HEK293T (cell line): ENCODE measurements around the gene MAPK8IP3.

Experiments
- CTCF ChIA-PET: fragments of 350-600 bp; formaldehyde crosslinking; extraction: SDS; loops from one replicate; lab custom pipeline; 2021; ENCODE audit warnings: antibody characterized with exemption, inconsistent platforms; lab: Yijun Ruan, JAX
- POLR2A ChIA-PET: fragments of 350-600 bp; formaldehyde crosslinking; extraction: SDS; loops from one replicate; lab custom pipeline; 2020; ENCODE audit warnings: antibody characterized with exemption, inconsistent platforms; lab: Yijun Ruan, JAX
- DNase-seq: peaks from one replicate; pipeline ENCODE4 v3.0.0; 2012; ENCODE audit warnings: mixed read lengths; ENCODE audit errors: extremely low spot score
- ARNT ChIP-seq: fragments of 450-650 bp; IDR thresholded peaks from 2 replicates; pipeline ENCODE4 v1.6.1; 2017; ENCODE audit warnings: mild to moderate bottlenecking
- BHLHE40 ChIP-seq: fragments of 450-650 bp; IDR thresholded peaks from 2 replicates; pipeline ENCODE4 v1.6.1; 2016; ENCODE audit warnings: mild to moderate bottlenecking, moderate library complexity, borderline replicate concordance
- CTBP1 ChIP-seq: fragments of 450-650 bp; IDR thresholded peaks from 2 replicates; pipeline ENCODE4 v1.6.1; 2016; ENCODE audit warnings: borderline replicate concordance
- ELF4 ChIP-seq: fragments of 450-650 bp; IDR thresholded peaks from 2 replicates; pipeline ENCODE4 v1.6.1; 2017; ENCODE audit warnings: antibody characterized with exemption
- FOXA1 ChIP-seq: fragments of 450-650 bp; IDR thresholded peaks from 2 replicates; pipeline ENCODE4 v1.6.1; 2016; ENCODE audit warnings: mild to moderate bottlenecking
- FOXK2 ChIP-seq: fragments of 450-650 bp; IDR thresholded peaks from 2 replicates; pipeline ENCODE4 v1.6.1; 2016; ENCODE audit warnings: mild to moderate bottlenecking
- FOXM1 ChIP-seq: fragments of 450-650 bp; IDR thresholded peaks from 2 replicates; pipeline ENCODE4 v1.6.1; 2017; ENCODE audit warnings: mild to moderate bottlenecking, borderline replicate concordance
- HDGF ChIP-seq: fragments of 450-650 bp; IDR thresholded peaks from 2 replicates; pipeline ENCODE4 v1.6.1; 2017; ENCODE audit warnings: antibody characterized with exemption, borderline replicate concordance
- L3MBTL2 ChIP-seq: fragments of 450-650 bp; conservative IDR thresholded peaks from 2 replicates; pipeline ENCODE4 v1.6.1; 2016; ENCODE audit warnings: mild to moderate bottlenecking
- LEF1 ChIP-seq: fragments of 450-650 bp; IDR thresholded peaks from 2 replicates; pipeline ENCODE4 v1.6.1; 2017; ENCODE audit warnings: mild to moderate bottlenecking, borderline replicate concordance
- NFRKB ChIP-seq: fragments of 450-650 bp; IDR thresholded peaks from 2 replicates; pipeline ENCODE4 v1.6.1; 2016; ENCODE audit warnings: mild to moderate bottlenecking, moderate library complexity
- PKNOX1 ChIP-seq: fragments of 450-650 bp; IDR thresholded peaks from 2 replicates; pipeline ENCODE4 v1.6.1; 2016
- SP1 ChIP-seq: fragments of 450-650 bp; IDR thresholded peaks from 2 replicates; pipeline ENCODE4 v1.6.1; 2017
- SUZ12 ChIP-seq: fragments of 450-650 bp; IDR thresholded peaks from 2 replicates; pipeline ENCODE4 v1.6.1; 2016; ENCODE audit warnings: mild to moderate bottlenecking
- TARDBP ChIP-seq: fragments of 450-650 bp; IDR thresholded peaks from 2 replicates; pipeline ENCODE4 v1.6.1; 2016
- ZNF384 ChIP-seq: fragments of 450-650 bp; IDR thresholded peaks from 2 replicates; pipeline ENCODE4 v1.6.1; 2016

Gene MAPK8IP3

GRCh38 chr16:1665829-1666228 is 40.2 kb upstream of the MAPK8IP3 start:
- no peak for DNase-seq
- POLR2A ChIA-PET = interaction anchor here (0.7 kb wide), 1 partner anchor 55 kb away, joined by 3 read pairs; the partner anchor contains the start of gene IFT140
- TF ChIP-seq PKNOX1 = no peak
- TF ChIP-seq BHLHE40 = no peak
- no peak for TF ChIP-seq TARDBP
- TF ChIP-seq FOXA1 = no peak
- no peak for TF ChIP-seq ELF4
- TF ChIP-seq FOXM1 = no peak
- no peak for TF ChIP-seq SP1
- no peak for TF ChIP-seq ARNT
- TF ChIP-seq ZNF384 = no peak
- TF ChIP-seq SUZ12 = no peak
- TF ChIP-seq NFRKB = no peak
- TF ChIP-seq FOXK2 = no peak
- CTCF ChIA-PET = no interaction called here

- TF ChIP-seq SP1 (no peak), BHLHE40 (no peak), FOXA1 (no peak), FOXM1 (no peak), ZNF384 (no peak), LEF1 (no peak), NFRKB (no peak), SUZ12 (no peak)
- ChIA-PET POLR2A (interaction anchor here (0.7 kb wide), 1 partner anchor 55 kb away, joined by 3 read pairs; the partner anchor contains the start of gene IFT140), CTCF (no interaction called here)
- DNase-seq = no peak
These were observed 39.7 kb upstream of the MAPK8IP3 start for GRCh38 chr16:1666316-1666715.

- ChIA-PET POLR2A (interaction anchor here (1.1 kb wide), 1 partner anchor 10 kb away, joined by 4 read pairs; the partner anchor contains the start of gene JPT2), CTCF (no interaction called here)
- no peak for TF ChIP-seq BHLHE40
- TF ChIP-seq CTBP1 = no peak
- TF ChIP-seq LEF1 = no peak
- TF ChIP-seq TARDBP = no peak
- TF ChIP-seq ELF4 = no peak
- no peak for TF ChIP-seq FOXK2
- no peak for TF ChIP-seq ZNF384
- TF ChIP-seq FOXM1 = no peak
- no peak for DNase-seq
These were observed 38.7 kb upstream of the MAPK8IP3 start for GRCh38 chr16:1667271-1667670.

- POLR2A ChIA-PET = interaction anchor here (1.1 kb wide), 1 partner anchor 10 kb away, joined by 4 read pairs; the partner anchor contains the start of gene JPT2
These were observed 38.1 kb upstream of the MAPK8IP3 start for GRCh38 chr16:1667916-1668315.

GRCh38 chr16:1668612-1669319 is 37.2 kb upstream of the MAPK8IP3 start:
- TF ChIP-seq SUZ12 (no peak), ZNF384 (no peak), CTBP1 (no peak), TARDBP (no peak), FOXA1 (no peak), SP1 (no peak), L3MBTL2 (no peak), PKNOX1 (no peak), FOXM1 (no peak), FOXK2 (no peak), HDGF (no peak), ELF4 (no peak)
- ChIA-PET POLR2A (interaction anchor here (1.1 kb wide), 1 partner anchor 9 kb away, joined by 4 read pairs; the partner anchor contains the start of gene JPT2), CTCF (no interaction called here)
- DNase-seq = no peak

More at GRCh38 chr16:1667916-1668315, 38.1 kb upstream of the MAPK8IP3 start:
- CTCF ChIA-PET = no interaction called here
- TF ChIP-seq ZNF384 (no peak), ARNT (no peak), SUZ12 (no peak), CTBP1 (no peak), L3MBTL2 (no peak), FOXK2 (no peak), LEF1 (no peak), FOXA1 (no peak), ELF4 (no peak), SP1 (no peak), TARDBP (no peak), PKNOX1 (no peak), HDGF (no peak), FOXM1 (no peak)
- no peak for DNase-seq

GRCh38 chr16:1669698-1670097 is 36.3 kb upstream of the MAPK8IP3 start:
- no peak for DNase-seq
- TF ChIP-seq ARNT (no peak), NFRKB (no peak), BHLHE40 (no peak), PKNOX1 (no peak), FOXM1 (no peak), ELF4 (no peak), LEF1 (no peak), SP1 (no peak), CTBP1 (no peak), FOXK2 (no peak)
- ChIA-PET CTCF (interaction anchor here (1.3 kb wide), 1 partner anchor 36 kb away, joined by 4 read pairs; the partner anchor contains the start of gene MAPK8IP3), POLR2A (no interaction called here)
